ENCODE results near the gene CADM1. TPM values are rescaled to one million over a fixed set of nuclear protein-coding genes. Genes with fewer than 3 reads are reported as not detected.

The CADM1 gene
- total RNA-seq, 1 donor from 2014 or later, result 51.1 TPM

DNA sequence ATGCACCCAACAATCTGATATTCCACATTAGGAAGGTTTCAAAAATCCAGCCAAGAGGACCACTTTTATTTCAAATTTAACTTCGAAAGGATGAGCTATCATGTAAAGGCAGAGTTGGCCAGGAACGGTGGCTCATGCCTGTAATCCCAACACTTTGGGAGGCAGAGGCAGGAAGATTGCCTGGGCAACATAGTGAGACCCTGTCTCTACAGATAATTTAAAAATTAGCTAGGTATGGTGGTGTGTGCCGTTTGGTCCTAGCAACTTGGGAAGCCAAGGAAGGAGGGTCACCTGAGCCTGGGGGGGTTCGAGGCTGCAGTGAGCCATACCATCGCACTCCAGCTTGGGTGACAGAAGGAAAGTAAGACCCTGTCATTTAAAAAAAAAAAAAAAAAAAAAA lies 96.7 kb downstream of the CADM1 start:
- no peaks in the 10 kb centered on the region for H3K27me3 ChIP-seq (ENCODE audit: low read depth)
- intact Hi-C loops (cut with micrococcal nuclease), result no loop called here
- H3K4me1 ChIP-seq, result peaks cover 23% of the 10 kb centered on the region
- TF ChIP-seq, protein P1, sequence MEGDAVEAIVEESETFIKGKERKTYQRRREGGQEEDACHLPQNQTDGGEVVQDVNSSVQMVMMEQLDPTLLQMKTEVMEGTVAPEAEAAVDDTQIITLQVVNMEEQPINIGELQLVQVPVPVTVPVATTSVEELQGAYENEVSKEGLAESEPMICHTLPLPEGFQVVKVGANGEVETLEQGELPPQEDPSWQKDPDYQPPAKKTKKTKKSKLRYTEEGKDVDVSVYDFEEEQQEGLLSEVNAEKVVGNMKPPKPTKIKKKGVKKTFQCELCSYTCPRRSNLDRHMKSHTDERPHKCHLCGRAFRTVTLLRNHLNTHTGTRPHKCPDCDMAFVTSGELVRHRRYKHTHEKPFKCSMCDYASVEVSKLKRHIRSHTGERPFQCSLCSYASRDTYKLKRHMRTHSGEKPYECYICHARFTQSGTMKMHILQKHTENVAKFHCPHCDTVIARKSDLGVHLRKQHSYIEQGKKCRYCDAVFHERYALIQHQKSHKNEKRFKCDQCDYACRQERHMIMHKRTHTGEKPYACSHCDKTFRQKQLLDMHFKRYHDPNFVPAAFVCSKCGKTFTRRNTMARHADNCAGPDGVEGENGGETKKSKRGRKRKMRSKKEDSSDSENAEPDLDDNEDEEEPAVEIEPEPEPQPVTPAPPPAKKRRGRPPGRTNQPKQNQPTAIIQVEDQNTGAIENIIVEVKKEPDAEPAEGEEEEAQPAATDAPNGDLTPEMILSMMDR (IDR thresholded peaks at IDR 0.05; ENCODE audit: borderline replicate concordance), result no peak
- no peaks in the 10 kb centered on the region for H3K36me3 ChIP-seq
- H3K4me3 ChIP-seq, result no peak overlapping the region
- no peak for DNase-seq
- H3K27ac ChIP-seq (replicated peaks), result no peak overlapping the region
- no peaks in the 10 kb centered on the region for H3K9me3 ChIP-seq (replicated peaks)

DNA sequence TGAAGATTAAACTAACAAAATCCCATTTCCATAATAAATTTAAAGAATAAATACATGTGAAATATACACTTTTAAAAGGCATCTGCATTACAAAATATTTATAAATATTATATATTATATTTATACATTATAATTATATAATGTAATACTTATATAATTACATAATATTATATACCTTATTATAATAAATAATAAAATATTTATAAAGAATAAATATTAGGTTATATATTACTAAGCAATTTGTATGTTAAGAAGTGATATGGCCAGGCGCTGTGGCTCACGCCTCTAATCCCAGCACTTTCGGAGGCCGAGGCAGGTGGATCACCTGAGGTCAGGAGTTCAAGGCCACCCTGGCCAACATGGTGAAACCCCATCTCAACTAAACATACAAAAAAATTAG lies 97.8 kb downstream of the CADM1 start:
- intact Hi-C loops (cut with micrococcal nuclease), result no loop called here
- no peaks in the 10 kb centered on the region for H3K27me3 ChIP-seq (ENCODE audit: low read depth)
- TF ChIP-seq, protein P1 (IDR thresholded peaks at IDR 0.05; ENCODE audit: borderline replicate concordance), result no peak
- H3K9me3 ChIP-seq (replicated peaks), result no peaks in the 10 kb centered on the region
- H3K27ac ChIP-seq (replicated peaks), result no peak overlapping the region
- H3K36me3 ChIP-seq, result no peaks in the 10 kb centered on the region
- H3K4me3 ChIP-seq, result no peak overlapping the region
- H3K4me1 ChIP-seq, result peaks cover 23% of the 10 kb centered on the region
- no peak for DNase-seq

GRCh38 chr11:115398333-115399080 lies 105.7 kb downstream of the CADM1 start:
- intact Hi-C loops (cut with micrococcal nuclease), result no loop called here
- TF ChIP-seq, protein P1 (IDR thresholded peaks at IDR 0.05; ENCODE audit: borderline replicate concordance), result no peak

GRCh38 chr11:115396533-115396932 lies 107.7 kb downstream of the CADM1 start:
- H3K4me1 ChIP-seq, result peaks cover 14% of the 10 kb centered on the region
- H3K27ac ChIP-seq (replicated peaks), result no peak overlapping the region

More at GRCh38 chr11:115398333-115399080, 105.7 kb downstream of the CADM1 start:
- H3K36me3 ChIP-seq, result no peaks in the 10 kb centered on the region
- no peak overlapping the region for H3K4me3 ChIP-seq
- no peaks in the 10 kb centered on the region for H3K27me3 ChIP-seq (ENCODE audit: low read depth)
- H3K9me3 ChIP-seq (replicated peaks), result no peaks in the 10 kb centered on the region
- peaks cover 11% of the 10 kb centered on the region for H3K4me1 ChIP-seq
- no peak overlapping the region for H3K27ac ChIP-seq (replicated peaks)
- no peak for DNase-seq

DNA sequence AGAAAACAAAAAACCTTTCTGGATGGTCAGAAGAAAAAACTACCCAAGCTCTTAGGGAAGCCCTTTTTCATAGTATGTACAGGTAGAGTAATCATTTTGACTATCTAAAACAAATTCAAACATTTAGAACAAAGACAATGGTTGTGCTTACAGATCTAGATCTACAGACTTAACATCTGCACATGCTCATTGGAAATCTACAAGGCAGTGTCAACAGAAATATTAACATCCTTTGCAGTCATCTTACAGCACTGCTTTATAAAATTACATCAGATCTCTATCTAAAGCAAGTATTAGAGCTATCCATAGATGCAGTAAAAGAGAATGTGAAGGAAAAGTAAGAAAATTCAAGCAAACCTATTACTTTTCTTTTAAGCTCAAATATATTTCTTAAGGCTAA lies 110.3 kb downstream of the CADM1 start:
- intact Hi-C loops (cut with micrococcal nuclease), result no loop called here
- no peak overlapping the region for H3K4me3 ChIP-seq
- peaks cover 23% of the 10 kb centered on the region for H3K4me1 ChIP-seq
- H3K27me3 ChIP-seq (ENCODE audit: low read depth), result no peaks in the 10 kb centered on the region
- H3K36me3 ChIP-seq, result no peaks in the 10 kb centered on the region
- H3K27ac ChIP-seq (replicated peaks), result no peak overlapping the region
- no peak for DNase-seq
- TF ChIP-seq, protein P1 (IDR thresholded peaks at IDR 0.05; ENCODE audit: borderline replicate concordance), result no peak
- no peaks in the 10 kb centered on the region for H3K9me3 ChIP-seq (replicated peaks)

More at GRCh38 chr11:115396533-115396932, 107.7 kb downstream of the CADM1 start:
- intact Hi-C loops (cut with micrococcal nuclease), result no loop called here
- TF ChIP-seq, protein P1 (IDR thresholded peaks at IDR 0.05; ENCODE audit: borderline replicate concordance), result no peak
- Histone ChIP-seq H3K36me3 (no peaks in the 10 kb centered on the region), H3K9me3 (replicated peaks) (no peaks in the 10 kb centered on the region), H3K27me3 (ENCODE audit: low read depth) (no peaks in the 10 kb centered on the region), H3K4me3 (no peak overlapping the region)
- no peak for DNase-seq
